Fibroblast of skin of abdomen (primary cell): Measurements from ENCODE around the gene MTSS2.

ENCODE experiments used
- DNase-seq: peaks from one replicate; pipeline ENCODE4 v3.0.0-alpha.2; 2013

MTSS2 gene

GRCh38 chr16:70700101-70701020 is 14.5 kb upstream of the MTSS2 start:
- no peak for DNase-seq

GRCh38 chr16:70699696-70700095 is 13.8 kb upstream of the MTSS2 start:
- DNase-seq: no peak

DNA sequence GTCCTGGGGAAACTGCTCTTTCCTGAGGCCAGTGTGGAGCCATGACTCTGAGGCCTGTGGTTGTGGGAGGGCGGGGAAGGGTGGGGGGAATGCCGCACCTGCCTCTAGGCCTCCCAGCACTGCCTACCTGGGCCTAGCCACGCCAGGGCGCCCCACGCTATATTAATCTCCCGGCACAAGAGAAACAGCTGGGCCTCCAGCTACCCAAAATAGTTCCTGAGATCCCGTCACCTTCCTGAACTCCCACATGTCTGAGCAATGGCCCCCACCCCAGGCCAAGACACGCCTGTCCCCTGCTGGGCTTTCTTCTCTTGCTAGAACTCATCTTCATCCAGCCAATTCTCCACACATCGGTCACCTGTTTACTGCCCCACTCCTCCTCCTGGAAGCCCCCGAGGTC is 13.0 kb upstream of the MTSS2 start:
- no peak for DNase-seq

DNA sequence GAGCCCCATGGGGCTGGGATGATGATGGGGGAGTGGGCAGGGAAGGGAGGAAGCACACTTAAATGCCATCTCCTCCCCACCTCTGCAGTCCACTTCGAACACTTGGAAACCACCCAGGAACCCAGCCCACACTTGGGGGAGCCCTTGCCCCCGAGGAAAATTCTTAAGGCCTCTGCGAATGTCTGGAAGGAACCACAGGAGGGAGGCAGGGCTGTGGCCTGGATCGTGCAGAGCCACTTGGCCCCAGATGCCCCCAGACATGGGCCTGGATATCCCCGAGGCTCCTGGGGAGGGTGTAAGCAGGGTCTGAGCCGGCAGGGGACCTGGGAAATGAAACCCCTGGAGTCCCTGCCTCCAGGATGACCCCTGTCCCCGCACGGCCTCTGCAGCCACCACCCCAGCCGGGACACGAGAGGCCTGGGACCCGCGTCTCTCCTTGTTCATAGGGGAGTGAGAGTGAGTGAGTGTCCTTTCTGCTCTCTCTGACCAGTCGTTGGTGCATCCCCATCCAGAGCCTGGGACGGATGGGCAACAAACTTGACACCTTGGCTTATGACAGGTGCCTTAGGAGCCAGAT is 11.8 kb upstream of the MTSS2 start:
- DNase-seq: peak; percentile 37

DNA sequence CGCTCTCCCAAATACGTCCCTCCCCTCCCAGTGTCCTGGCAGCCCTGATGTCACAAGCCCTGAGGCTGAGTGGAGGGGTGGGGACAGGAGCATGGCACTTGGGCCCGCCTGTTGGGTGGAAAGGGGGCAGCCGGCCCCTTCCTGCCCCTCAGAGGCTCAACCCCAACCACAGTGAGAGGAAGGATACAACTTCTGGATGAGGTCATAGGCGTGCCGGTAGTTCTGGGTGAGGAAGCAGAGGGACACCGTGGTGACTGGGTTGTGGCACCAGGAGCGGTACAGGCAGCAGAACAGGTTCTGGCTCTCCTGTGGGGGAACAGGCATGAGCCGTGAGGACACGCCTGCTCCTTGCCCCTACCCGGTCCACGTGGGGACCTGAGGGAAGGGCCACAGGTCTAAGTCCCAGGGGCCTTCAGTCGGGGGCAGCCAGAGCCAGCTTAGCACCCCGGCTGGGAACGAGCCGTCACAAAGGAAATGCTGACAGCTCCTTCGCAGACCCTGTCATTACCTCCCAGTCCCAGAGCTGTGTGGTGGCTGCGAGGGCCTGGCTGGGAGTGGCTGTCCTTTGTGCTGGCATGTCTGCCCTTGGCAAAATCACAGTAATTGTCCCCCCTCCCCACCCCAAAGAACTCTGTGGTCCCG is 11.2 kb upstream of the MTSS2 start:
- DNase-seq: no peak

DNA sequence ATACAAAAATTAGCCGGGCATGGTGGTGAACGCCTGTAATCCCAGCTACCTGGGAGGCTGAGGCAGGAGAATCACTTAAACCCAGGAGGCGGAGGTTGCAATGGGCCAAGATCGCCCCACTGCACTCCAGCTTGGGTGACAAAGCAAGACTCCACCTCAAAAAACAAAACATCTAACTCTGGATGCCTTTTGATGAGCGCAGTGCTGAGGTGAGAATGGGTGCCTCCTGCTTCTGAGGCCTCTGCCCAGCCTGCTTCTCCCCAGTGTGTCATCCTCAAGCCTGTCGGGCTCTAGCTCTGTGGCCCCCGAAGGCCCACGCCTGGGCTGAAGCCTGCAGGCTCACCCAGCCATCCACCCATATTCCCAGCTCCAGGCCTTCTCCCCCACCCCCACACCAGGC is 10.5 kb upstream of the MTSS2 start:
- no peak for DNase-seq

GRCh38 chr16:70695331-70696070 is 9.6 kb upstream of the MTSS2 start:
- DNase-seq: peak; percentile 27

DNA sequence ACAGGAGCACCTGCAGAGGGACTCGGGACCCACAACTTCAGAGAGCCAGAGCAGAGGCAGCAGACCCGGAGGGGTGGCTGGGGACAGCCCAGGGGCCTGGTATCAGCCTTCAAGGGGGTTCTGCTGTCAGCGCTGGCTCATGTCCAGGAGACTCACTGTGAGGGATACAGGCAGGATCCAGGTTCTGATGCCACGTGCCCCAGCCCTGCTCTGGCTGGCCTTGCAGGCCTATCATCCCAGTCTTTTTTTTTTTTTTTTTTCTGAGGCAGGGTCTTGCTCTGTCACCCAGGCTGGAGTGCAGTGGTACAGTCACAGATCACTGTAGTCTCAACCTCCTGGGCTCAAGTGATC is 9.0 kb upstream of the MTSS2 start:
- DNase-seq: no peak

- DNase-seq: peak; percentile 91
Observed at GRCh38 chr16:70694088-70694867, 8.4 kb upstream of the MTSS2 start.

- DNase-seq: peak; percentile 47
Observed at GRCh38 chr16:70692873-70693671, 7.2 kb upstream of the MTSS2 start.

- peak; percentile 23 for DNase-seq
Observed at GRCh38 chr16:70692130-70692872, 6.4 kb upstream of the MTSS2 start.

GRCh38 chr16:70691223-70692129 is 5.6 kb upstream of the MTSS2 start:
- peak; percentile 98 for DNase-seq

DNA sequence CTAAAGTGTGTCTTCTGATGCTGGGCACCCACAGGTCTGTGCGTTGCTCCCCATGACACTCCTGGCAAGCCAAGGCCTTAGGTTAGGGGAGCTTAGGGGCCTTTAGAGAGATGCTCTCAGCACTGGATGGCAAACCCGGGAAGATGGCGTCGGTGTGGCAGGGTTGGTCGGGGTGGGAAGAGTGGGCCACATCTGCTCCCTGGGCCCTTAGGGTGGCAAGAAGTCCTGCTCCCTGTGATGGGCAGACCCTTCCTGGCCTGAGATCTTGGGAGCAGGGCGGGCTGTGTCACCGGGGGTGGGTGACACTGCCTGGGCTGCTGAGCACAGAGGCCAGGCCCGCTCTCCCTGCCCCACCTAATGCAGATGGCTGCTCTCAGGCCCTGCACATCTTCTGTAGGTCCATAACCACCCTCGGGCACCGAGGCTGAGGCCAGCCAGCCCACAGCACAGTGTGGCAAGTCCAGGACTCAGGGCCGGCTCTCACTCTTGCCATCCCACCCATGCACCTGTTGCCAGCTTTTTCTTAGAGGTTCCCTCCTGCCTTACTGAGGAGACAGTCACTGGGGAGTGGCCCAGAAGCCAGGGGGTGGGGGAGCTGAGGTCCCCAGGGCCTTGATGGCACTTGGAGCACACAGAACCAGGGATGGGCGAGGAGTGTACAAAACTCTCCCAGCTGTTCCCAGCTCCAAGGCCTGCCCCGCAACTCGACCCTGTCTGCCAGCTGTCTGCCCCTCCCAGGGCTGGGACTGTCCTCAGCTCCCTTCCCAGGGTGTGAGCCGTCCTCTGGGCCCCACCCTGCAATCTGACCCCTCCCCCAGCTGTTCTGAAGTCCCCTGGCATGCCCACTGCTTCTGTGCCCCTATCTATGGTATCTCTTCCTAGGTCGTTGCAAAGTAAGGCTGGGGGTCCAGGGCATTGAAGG is 4.4 kb upstream of the MTSS2 start:
- no peak for DNase-seq

- DNase-seq: no peak
Observed at GRCh38 chr16:70689035-70689969, 3.4 kb upstream of the MTSS2 start.

GRCh38 chr16:70688246-70688742 is 2.4 kb upstream of the MTSS2 start:
- DNase-seq: peak; percentile 48

DNA sequence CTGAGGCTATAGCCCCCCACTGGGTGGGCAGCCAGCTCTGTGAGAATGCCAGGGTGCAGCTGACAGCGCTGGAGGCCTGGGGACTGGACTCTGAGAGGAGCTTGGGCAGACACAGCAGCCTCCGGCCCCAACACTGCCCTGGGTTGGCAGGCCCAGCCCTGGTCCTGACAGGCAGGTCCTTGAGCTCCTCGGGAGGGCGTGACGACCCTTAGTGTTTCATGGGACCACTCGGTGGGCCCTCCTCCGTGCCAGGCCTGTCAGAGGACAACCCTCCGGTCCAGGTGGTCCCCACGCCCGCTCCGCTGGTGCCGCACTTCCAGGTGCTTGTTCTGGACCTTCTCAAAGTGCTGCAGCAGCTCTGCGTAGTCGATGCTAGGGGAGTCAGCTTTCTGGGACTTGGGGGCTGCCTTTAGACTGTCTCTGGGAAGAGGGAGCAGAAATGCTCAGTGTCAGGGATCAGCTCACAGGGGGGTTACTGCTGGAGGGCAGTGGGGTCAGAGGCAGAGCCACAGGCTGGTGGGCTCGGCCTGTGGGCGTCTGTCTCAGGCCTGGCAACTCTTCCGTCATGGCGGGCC is 1.9 kb upstream of the MTSS2 start:
- DNase-seq: no peak

GRCh38 chr16:70687102-70687511 is 1.3 kb upstream of the MTSS2 start:
- DNase-seq: peak; percentile 10
